ENCODE data around the gene PUS1. TPM values are rescaled to one million over a fixed set of nuclear protein-coding genes. Genes with fewer than 3 reads are reported as not detected.

PUS1 gene
- total RNA-seq, 2 experiments from 2014 or later = 43.5 to 78.3 TPM

DNA sequence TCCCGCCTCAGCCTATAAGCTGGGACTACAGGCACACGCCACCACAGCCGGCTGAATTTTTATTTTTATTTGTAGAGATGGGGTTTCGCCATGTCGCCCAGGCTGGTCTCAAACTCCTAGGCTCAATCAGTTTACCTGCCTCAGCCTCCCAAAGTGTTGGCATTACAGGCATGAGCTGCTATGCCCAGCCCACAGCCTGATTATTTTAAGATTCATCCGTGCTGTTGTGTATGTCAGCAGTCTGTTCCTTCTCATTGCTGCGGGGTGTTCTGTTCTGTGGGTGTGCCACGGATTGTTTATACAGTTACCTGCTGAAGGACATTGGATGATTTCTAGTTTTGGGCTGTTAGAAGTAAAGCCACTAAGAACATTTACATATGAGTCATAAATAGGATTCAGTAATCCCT lies 11.1 kb downstream of the PUS1 start:
- H2AFZ ChIP-seq (ENCODE audit: low read length) = no peak overlapping the region
- TF ChIP-seq EZH2phosphoT487 (IDR thresholded peaks at IDR 0.05; ENCODE audit: borderline replicate concordance, low read depth, low read length) = no peak
- TF ChIP-seq, protein P1, sequence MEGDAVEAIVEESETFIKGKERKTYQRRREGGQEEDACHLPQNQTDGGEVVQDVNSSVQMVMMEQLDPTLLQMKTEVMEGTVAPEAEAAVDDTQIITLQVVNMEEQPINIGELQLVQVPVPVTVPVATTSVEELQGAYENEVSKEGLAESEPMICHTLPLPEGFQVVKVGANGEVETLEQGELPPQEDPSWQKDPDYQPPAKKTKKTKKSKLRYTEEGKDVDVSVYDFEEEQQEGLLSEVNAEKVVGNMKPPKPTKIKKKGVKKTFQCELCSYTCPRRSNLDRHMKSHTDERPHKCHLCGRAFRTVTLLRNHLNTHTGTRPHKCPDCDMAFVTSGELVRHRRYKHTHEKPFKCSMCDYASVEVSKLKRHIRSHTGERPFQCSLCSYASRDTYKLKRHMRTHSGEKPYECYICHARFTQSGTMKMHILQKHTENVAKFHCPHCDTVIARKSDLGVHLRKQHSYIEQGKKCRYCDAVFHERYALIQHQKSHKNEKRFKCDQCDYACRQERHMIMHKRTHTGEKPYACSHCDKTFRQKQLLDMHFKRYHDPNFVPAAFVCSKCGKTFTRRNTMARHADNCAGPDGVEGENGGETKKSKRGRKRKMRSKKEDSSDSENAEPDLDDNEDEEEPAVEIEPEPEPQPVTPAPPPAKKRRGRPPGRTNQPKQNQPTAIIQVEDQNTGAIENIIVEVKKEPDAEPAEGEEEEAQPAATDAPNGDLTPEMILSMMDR (conservative IDR thresholded peaks at IDR 0.05; ENCODE audit: low read length) = no peak
- no peak overlapping the region for H3K4me2 ChIP-seq (ENCODE audit: low read length)
- H3K4me1 ChIP-seq (ENCODE audit: insufficient read depth, low read length, poor library complexity, severe bottlenecking) = no peaks in the 10 kb centered on the region
- H3K36me3 ChIP-seq (ENCODE audit: insufficient read depth, low read length) = peaks cover 100% of the 10 kb centered on the region
- H3K27ac ChIP-seq (ENCODE audit: low read depth, low read length, poor library complexity, severe bottlenecking) = no peak overlapping the region
- no peaks in the 10 kb centered on the region for H3K9me2 ChIP-seq (ENCODE audit: insufficient read depth, low read length)
- H3K79me2 ChIP-seq (ENCODE audit: insufficient read depth, low read depth, low read length) = no peaks in the 10 kb centered on the region
- BruUV-seq (replicated peaks) = no TSS peak
- no peaks in the 10 kb centered on the region for H3K9me3 ChIP-seq (ENCODE audit: low read length)
- ChIA-PET CTCF (ENCODE audit: unreplicated experiment) (no interaction called here), POLR2A (no interaction called here)
- no peak overlapping the region for H3K4me3 ChIP-seq (ENCODE audit: low read depth, low read length, poor library complexity, severe bottlenecking)
- intact Hi-C loops (cut with micrococcal nuclease; ENCODE audit: unreplicated experiment) = no loop called here
- no peak for DNase-seq (ENCODE audit: low spot score)
- no peaks in the 10 kb centered on the region for H4K20me1 ChIP-seq (ENCODE audit: insufficient read depth, low read length)

DNA sequence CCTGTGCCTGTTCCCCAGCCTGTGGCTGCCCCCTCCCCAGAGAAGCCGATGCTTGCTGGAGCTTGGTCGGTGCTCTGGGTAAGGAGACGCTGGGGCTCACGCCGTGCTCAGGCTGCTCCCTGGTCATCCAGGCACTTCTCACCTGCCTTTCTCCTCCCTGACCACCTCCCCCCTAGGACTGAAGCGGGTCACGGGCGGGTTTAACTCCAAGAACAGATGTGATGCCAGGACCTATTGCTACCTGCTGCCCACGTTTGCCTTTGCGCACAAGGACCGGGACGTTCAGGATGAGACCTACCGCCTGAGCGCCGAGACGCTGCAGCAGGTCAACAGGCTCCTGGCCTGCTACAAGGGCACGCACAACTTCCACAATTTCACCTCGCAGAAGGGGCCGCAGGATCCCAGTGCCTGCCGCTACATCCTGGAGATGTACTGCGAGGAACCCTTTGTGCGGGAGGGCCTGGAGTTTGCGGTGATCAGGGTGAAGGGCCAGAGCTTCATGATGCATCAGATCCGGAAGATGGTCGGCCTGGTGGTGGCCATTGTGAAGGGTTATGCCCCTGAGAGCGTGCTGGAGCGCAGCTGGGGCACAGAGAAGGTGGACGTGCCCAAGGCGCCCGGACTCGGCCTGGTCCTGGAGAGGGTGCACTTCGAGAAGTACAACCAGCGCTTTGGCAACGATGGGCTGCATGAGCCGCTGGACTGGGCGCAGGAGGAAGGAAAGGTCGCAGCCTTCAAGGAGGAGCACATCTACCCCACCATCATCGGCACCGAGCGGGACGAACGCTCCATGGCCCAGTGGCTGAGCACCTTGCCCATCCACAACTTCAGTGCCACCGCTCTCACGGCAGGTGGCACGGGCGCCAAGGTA lies 12.3 kb downstream of the PUS1 start:
- Histone ChIP-seq H3K4me2 (ENCODE audit: low read length) (no peak overlapping the region), H4K20me1 (ENCODE audit: insufficient read depth, low read length) (no peaks in the 10 kb centered on the region), H3K9me2 (ENCODE audit: insufficient read depth, low read length) (no peaks in the 10 kb centered on the region), H3K4me3 (ENCODE audit: low read depth, low read length, poor library complexity, severe bottlenecking) (no peak overlapping the region), H3K4me1 (ENCODE audit: insufficient read depth, low read length, poor library complexity, severe bottlenecking) (no peaks in the 10 kb centered on the region), H3K27ac (ENCODE audit: low read depth, low read length, poor library complexity, severe bottlenecking) (no peak overlapping the region), H3K9me3 (ENCODE audit: low read length) (no peaks in the 10 kb centered on the region), H3K79me2 (ENCODE audit: insufficient read depth, low read depth, low read length) (no peaks in the 10 kb centered on the region), H2AFZ (ENCODE audit: low read length) (no peak overlapping the region), H3K36me3 (ENCODE audit: insufficient read depth, low read length) (peaks cover 95% of the 10 kb centered on the region)
- ChIA-PET POLR2A (no interaction called here), CTCF (ENCODE audit: unreplicated experiment) (no interaction called here)
- intact Hi-C loops (cut with micrococcal nuclease; ENCODE audit: unreplicated experiment) = no loop called here
- no peak for DNase-seq (ENCODE audit: low spot score)
- TF ChIP-seq, protein P1 (conservative IDR thresholded peaks at IDR 0.05; ENCODE audit: low read length) = no peak
- TF ChIP-seq EZH2phosphoT487 (IDR thresholded peaks at IDR 0.05; ENCODE audit: borderline replicate concordance, low read depth, low read length) = no peak
- no TSS peak for BruUV-seq (replicated peaks)

DNA sequence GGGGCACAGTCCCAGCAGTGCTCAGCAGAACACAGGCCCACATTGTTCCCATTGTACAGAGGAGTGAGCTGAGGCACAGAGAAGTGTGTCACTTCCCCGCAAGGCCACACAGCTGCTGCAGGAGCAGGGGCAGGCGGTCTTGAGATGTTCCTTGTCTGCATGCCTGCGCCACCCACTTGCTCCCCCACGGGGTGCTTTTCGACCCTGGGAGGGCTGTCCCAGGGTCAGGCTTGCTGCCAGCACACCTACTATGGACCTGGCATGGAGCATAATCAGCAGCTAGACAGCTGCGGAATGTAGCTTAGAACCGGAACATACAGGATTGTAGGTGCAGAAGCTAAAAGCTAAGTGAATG lies 12.9 kb downstream of the PUS1 start:
- CTCF ChIA-PET (ENCODE audit: unreplicated experiment) = no interaction called here
- Histone ChIP-seq H3K79me2 (ENCODE audit: insufficient read depth, low read depth, low read length) (no peaks in the 10 kb centered on the region), H3K9me3 (ENCODE audit: low read length) (no peaks in the 10 kb centered on the region), H3K27ac (ENCODE audit: low read depth, low read length, poor library complexity, severe bottlenecking) (no peak overlapping the region), H4K20me1 (ENCODE audit: insufficient read depth, low read length) (no peaks in the 10 kb centered on the region), H3K4me1 (ENCODE audit: insufficient read depth, low read length, poor library complexity, severe bottlenecking) (no peaks in the 10 kb centered on the region), H2AFZ (ENCODE audit: low read length) (no peak overlapping the region), H3K36me3 (ENCODE audit: insufficient read depth, low read length) (peaks cover 89% of the 10 kb centered on the region), H3K4me3 (ENCODE audit: low read depth, low read length, poor library complexity, severe bottlenecking) (no peak overlapping the region), H3K4me2 (ENCODE audit: low read length) (no peak overlapping the region), H3K9me2 (ENCODE audit: insufficient read depth, low read length) (no peaks in the 10 kb centered on the region)
- BruUV-seq (replicated peaks) = no TSS peak
- POLR2A ChIA-PET = no interaction called here
- TF ChIP-seq EZH2phosphoT487 (IDR thresholded peaks at IDR 0.05; ENCODE audit: borderline replicate concordance, low read depth, low read length) = no peak
- TF ChIP-seq, protein P1 (conservative IDR thresholded peaks at IDR 0.05; ENCODE audit: low read length) = no peak
- intact Hi-C loops (cut with micrococcal nuclease; ENCODE audit: unreplicated experiment) = no loop called here
- no peak for DNase-seq (ENCODE audit: low spot score)
